Measurements from ENCODE around the gene PGBD5.

The PGBD5 gene

DNA sequence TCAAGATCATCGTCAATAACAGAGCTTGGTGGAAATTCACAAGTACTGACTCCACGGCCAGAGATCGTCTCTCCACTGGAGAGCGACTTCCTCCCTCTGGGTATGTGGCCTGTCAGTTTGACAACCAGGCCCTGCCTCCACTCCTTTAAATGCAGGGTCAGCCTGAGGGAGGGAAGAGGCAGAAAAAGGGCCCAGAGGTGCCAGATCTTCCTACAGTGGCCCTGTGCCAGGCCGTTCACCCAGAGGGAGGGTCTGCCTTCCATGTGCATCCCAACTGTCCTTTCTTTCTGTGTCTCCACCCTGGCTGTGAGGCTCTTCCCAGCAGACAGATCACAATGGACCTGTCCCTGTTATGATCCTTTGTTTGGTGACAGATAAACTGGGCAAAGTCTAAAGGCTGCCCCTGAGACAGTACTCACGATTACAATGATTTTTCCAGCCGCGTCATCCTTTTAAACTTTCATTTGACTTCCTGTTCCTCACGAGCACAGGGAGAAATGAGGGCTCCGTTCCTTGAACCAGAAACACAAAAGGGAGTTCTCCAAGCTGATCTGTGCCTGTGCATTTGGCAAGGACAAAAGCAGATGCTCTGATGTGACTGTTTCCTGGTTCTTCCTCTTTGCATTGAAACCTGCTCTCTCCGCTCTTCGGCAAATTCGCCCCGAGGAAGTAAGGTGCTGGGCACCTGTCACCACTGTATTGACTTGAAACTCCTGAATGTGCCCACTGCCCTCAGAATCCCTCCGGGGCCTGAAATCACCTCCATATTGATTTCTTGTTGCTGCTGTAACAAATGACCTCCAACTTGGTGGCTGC, 126.7 kb downstream of the PGBD5 start:
- no peak for DNase-seq

- no peak for DNase-seq
Observed at GRCh38 chr1:230295367-230295766, 130.8 kb downstream of the PGBD5 start.

- no peak for DNase-seq
Observed at GRCh38 chr1:230293390-230293700, 132.8 kb downstream of the PGBD5 start.

DNA sequence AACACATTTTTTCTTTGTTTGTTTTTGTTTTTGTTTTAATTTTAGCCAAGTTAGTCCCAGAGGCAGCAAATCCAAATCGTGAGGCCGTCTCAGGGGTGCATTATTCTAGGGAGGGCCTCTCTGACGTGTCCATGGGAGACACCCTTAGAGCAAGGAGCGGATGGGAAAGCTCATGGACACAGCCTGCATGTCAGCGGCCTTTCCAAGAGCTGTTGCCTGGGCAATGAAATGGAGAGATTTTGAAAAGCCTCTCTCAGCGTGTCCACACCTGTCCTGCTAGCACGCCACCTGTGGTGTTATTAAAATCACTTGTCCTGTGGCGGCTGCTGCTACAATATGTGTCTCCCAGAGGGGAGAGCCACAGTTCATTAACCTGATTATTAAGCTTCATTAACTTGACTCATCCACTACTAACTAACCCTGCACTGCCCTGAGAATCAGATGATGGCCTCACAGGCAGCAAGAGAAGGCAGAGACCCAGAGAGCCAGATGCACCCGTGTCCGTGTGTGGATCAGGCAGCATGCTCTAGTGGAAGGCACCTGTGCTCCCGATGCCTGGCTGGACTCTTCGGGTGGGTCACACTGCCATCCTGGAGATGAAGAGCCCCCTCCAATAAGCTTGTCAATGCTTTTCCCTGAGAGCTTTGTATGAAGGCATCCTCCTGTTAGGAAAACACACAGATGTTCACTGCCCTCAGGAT, 133.3 kb downstream of the PGBD5 start:
- peak; percentile 83 for DNase-seq

DNA sequence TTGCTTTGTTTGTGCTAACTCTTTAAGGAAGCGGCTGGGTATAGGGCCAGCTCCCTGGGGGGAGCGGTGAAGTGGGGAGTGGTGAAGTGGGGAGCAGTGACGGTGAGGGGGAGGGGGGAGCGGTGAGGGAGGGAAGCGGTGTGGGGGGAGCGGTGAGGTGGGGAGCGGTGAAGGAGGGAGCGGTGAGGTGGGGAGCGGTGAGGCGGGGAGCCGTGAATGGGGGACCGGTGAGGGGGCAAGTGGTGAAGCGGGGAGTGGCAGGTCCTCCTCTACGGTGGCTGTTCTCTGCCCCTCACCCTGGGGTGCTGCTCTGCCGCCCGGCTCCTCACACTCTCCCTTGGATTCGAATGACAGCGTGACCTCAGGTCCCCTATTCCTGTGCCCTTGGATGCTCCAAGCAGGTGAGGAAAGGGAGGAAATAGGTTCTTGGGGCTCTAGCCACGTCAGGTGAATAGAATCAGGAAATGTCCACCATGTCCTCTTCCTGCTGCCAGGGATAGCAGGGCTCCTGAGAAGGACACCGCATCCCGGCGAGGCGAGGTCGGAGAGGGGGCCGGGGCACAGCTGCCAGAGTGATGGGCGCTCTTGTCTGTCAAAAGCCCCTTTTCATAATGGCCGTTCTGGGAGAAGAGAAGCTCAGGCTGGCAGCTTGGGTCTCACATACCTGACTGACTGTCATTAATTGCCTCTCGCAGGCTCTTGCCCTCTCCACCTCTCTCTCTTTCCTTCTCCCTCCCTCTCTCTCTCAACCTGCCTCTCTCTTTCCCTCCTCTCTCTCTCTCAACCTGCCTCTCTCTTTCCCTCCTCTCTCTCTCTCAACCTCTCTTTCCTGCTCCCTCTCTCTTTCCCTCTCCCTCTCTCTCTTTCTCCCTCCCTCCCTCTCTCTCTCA, 134.2 kb downstream of the PGBD5 start:
- no peak for DNase-seq

GRCh38 chr1:230289350-230289644, 136.8 kb downstream of the PGBD5 start:
- no peak for DNase-seq

- DNase-seq = no peak
Observed at GRCh38 chr1:230288641-230289349, 137.3 kb downstream of the PGBD5 start.

GRCh38 chr1:230287674-230288315, 138.3 kb downstream of the PGBD5 start:
- DNase-seq = no peak

DNA sequence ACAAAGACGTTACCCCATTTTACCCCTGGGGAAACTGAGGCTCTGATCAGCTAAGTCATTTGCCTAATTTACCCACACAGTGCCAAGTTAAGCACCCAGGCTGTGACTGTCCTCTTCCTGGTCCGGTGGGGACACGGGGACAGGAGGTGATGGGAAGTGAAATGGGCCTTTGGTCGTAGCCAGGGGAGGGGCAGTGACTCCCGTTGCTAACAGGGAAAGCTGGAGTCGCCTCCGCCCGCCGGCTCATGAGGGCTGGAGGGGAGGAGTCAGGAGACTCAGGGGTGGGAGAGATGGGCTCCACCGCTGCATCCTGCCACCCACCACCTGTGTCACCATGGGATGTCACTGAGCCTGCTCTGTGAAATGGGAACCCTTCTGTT, 139.3 kb downstream of the PGBD5 start:
- DNase-seq = no peak

DNA sequence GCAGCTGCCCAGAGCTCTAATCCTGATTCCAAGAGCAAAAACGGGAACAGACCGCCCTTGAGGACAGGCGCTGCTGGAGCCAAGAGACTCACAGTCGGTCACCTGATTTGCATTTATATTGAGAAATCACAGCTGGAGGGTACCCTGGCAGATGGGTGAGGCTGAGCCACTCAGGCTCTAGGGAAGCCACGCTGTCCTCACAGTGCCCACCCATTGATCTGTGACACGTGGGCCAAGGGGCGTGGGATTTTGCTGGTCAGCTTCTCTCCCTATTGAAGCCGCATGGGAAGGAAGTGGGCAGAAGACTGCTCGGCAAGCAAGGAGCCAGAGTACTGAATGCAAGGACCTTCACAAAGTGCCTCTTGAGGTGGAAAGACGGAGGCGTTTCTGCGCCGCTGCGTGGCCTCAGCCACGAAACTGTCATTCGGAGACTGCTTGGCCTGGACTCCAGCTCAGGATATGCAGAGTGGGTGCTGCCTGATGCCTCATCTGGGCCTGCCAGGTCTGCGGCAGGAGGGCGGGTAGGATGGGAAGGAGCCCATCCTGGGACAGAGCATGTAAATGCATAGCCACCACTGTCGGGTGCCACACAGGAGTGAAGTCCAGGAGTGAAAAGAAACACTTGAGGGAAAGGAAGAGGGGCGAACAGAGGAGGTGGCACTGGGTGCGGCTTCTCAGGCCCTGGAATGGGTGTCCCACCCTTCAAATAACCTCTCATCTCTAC, 139.8 kb downstream of the PGBD5 start:
- no peak for DNase-seq

DNA sequence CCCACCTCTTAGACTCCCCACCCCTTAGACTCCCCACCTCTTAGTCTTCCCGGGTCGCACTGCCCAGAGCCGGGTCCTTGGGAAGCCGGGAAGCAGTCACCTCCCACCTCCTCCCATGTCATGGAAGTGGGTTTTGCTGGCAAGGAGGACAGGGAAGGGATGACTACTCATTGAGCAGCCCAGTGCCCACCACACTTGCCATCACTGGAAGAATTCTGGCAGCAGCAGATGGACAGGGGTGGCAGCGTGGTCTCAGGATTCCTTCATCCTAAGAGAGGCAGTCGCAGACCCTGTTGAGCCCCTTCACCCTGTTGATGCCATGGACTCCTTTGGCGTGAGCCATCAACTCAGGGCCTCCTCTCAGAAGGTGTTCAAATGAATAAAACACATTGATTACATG, 140.8 kb downstream of the PGBD5 start:
- DNase-seq = no peak

GRCh38 chr1:230284891-230285290, 141.2 kb downstream of the PGBD5 start:
- no peak for DNase-seq

GRCh38 chr1:230283678-230284077, 142.5 kb downstream of the PGBD5 start:
- no peak for DNase-seq

DNA sequence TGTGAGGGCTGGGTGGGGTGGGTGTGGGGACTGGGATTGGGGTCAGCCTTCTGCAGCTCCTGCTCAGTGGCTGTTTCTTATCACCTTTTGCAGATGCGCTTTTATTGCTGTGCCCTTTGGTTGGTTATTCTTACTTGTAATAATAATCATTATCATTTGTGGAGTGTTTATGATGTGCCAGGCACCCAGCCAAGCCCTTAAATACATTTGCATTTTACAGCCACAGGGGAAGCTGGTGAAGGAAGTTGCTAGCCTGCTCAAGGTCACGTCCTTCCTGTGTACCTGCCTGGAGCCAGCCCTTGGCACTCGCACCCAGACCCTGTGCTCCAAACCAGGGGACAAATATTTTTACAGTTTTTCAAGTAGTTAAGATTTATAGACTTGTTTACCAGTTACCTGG, 144.0 kb downstream of the PGBD5 start:
- DNase-seq = no peak

DNA sequence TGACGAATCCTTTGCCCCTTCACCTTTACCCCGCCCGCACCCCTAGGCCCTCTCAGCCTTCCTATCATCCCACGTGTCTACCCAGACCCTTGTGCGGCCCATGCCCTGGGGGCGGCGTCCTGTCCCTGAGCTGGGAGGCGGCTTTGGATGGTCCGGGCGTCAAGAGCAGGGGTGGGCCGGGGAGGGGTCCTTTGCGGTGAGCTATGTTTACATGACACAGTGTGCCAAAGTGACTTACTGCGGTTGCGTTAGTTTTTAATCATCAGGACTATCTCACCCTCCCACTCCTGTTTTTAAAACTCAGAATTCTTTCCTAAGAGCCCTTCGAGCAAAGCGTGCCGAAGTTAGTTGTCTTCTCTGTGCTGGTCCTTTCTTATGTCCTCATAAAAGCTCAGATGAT, 144.6 kb downstream of the PGBD5 start:
- DNase-seq = no peak

GRCh38 chr1:230280906-230281413, 145.2 kb downstream of the PGBD5 start:
- DNase-seq = no peak

DNA sequence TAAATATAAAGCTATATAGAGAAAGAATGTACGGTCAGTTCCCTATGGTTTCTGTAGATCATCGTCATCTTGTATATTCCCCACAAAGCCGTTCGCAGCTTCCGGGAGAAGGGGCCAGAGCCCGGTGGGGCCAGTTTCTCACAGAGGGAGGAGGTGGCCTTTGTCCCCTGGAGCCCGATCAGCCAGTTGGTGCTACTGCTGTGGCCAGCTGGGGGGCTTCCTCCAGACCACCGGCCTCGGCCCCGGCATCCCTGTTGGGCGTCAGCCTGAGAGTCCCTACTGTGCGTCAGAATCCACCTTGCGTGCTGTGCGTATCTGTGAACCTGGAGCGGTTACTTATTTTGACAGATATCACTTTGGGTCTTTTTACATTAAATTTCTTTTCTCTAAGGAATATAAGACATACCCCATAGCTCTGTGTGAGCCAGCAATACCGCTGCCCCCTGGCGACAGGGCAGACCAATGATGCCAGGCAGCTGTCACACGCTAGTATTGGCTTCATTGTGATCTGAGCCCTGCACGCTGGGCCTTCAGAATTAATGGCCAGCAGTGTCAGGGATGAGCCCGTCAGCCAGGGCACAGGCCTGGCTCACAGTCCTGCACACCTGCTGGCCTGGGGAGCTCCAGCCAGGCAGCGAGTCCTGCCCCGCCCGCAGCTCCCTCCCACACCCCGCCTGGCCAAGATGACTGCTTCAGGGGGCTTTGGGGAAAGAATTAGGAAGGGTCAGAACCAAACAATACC, 145.9 kb downstream of the PGBD5 start:
- no peak for DNase-seq

DNA sequence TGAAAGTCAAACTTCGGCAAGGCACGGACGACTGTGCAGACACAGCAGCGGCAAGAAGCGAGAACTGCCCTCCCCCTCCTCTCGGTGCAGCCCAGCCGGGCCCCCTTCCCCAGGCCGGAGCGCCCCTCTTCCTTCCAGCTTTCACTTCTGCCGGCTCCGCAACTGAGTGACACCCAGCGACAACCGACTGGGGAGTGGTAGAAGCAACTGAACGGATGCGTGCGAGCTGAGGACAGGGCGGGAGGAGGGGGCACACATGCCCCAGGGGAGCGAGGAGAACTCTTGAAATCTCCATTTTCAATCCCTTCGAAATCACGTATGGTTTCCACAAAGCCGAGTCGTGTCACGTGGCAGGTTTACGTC, 146.6 kb downstream of the PGBD5 start:
- no peak for DNase-seq

GRCh38 chr1:230278871-230279582, 147.1 kb downstream of the PGBD5 start:
- no peak for DNase-seq

DNA sequence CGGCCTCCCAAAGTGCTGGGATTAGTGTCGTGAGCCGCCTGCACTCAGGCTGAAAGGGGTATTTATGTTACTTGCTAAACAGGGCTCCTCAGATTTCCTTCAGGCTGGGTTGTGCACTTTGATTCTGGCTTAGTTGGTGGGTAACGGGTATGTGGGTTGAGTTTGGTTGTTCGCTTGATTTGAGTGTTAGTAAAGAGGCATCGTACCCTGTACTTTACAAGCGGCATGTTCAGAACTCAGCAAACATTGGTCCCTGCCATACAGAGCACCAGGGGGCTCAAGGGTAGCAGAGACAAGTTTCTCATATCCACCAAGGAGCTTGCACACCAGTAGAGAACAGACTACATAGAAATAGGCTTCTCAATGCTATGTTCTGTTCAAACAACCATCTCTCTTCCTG, 147.8 kb downstream of the PGBD5 start:
- DNase-seq = no peak

Data from NCI-H774 (cell line).